GM12864 (cell line): ENCODE measurements around the gene SLC24A4.

Source experiments
- DNase-seq: peaks from one replicate; pipeline ENCODE4 v3.0.0-alpha.2; 2011; ENCODE audit warnings: low read depth
- H3K4me3 ChIP-seq: 2 replicates; pipeline ENCODE4 v1.5.1; 2011; ENCODE audit warnings: mild to moderate bottlenecking, low read depth, low read length, control low read depth
- TF ChIP-seq, protein P1 (sequence below): IDR thresholded peaks from 2 replicates; pipeline ENCODE4 v1.5.1; 2011; ENCODE audit warnings: low read depth, mild to moderate bottlenecking, moderate library complexity, low read length, control low read depth, inconsistent platforms; ENCODE audit errors: missing control alignments

Gene SLC24A4

DNA sequence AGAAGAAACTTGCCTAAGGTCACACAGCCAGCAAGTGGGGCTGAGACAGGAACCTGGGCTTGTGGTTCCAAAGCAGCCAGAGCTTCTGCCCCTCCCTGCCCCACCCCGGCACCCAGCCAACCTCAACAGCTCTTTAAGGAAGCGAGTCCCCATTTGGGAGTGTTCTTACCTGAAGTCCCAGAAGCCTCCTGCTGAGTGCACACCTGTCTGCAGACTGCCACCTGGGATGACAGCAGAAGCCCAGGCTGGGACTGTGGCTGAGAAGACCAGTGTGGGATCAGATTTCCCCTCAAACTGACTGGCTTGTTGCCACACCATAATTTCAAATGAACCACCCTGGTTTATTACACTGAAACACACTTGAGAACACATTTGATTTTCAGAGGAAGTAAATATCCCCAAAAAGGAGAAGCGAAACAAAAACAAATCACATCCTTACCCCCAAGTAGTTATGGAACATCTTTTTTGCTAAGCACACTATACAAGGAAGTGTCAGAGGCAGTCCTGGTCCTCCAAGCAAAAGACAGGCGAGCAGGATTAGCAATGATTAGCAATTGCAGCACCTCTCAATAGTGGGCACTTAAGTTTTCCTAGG lies 184.3 kb downstream of the SLC24A4 start:
- TF ChIP-seq, protein P1, sequence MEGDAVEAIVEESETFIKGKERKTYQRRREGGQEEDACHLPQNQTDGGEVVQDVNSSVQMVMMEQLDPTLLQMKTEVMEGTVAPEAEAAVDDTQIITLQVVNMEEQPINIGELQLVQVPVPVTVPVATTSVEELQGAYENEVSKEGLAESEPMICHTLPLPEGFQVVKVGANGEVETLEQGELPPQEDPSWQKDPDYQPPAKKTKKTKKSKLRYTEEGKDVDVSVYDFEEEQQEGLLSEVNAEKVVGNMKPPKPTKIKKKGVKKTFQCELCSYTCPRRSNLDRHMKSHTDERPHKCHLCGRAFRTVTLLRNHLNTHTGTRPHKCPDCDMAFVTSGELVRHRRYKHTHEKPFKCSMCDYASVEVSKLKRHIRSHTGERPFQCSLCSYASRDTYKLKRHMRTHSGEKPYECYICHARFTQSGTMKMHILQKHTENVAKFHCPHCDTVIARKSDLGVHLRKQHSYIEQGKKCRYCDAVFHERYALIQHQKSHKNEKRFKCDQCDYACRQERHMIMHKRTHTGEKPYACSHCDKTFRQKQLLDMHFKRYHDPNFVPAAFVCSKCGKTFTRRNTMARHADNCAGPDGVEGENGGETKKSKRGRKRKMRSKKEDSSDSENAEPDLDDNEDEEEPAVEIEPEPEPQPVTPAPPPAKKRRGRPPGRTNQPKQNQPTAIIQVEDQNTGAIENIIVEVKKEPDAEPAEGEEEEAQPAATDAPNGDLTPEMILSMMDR, result no peak
- peak; percentile 38 for DNase-seq

DNA sequence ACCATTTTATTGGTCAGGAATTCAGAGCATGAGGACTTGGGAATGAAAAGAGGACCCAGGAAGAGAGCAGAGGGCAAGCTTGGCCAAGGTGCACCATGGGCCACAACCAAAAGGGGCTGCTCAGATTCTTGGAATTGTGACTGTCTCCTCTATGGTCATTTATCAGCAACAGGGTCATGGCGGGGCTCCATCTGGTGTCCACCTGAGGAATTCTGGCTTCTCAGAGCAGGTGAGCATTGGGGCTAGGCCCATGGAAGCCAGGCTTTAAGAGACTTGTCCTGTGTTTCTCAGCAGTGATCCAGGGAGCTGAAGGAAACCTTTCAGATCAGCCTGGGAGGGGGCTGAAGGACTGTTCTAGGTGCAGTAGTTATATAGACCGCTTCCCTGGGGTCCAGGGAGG lies 188.0 kb downstream of the SLC24A4 start:
- no peak for DNase-seq
- TF ChIP-seq, protein P1, result peak; percentile 15
- H3K4me3 ChIP-seq, result no peak overlapping the region

More for the DNA sequence above, 184.3 kb downstream of the SLC24A4 start:
- H3K4me3 ChIP-seq, result no peak overlapping the region

DNA sequence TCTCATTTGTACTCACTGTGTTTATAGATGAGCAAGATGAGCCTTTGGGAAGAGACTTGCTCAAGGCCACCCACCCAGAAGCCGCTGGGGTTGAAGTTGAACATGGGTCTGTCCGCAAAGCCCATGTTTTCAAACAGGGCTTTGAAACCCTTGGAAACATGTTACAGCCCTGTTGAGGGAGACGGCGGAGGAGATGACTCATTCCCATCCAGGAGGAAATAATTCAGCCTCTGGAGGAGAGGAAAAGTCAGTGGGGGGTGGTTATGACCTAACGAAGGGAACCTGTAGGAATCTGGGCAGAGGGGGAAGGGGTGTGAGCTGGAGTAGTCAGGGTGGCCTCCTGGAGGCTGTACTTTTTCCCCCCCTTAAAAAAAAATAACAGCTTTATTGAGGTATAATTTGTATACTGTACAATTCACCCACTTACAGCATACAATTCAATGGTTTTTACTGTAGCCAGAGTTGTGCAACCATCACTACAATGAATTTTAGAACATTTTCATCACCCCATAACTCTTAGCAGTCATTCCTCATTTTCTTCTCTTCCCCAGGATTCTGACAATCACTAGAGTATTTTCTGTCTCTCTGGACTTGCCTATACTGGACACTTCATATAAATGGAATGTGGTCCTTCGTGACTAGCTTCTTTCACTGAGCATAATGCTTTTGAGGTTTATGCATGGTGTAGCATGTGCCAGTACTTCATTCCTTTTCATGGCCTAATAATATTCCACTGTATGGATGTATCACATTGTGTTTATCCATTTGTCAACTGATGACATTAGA lies 188.7 kb downstream of the SLC24A4 start:
- no peak for DNase-seq
- TF ChIP-seq, protein P1, result no peak
- H3K4me3 ChIP-seq, result no peak overlapping the region

DNA sequence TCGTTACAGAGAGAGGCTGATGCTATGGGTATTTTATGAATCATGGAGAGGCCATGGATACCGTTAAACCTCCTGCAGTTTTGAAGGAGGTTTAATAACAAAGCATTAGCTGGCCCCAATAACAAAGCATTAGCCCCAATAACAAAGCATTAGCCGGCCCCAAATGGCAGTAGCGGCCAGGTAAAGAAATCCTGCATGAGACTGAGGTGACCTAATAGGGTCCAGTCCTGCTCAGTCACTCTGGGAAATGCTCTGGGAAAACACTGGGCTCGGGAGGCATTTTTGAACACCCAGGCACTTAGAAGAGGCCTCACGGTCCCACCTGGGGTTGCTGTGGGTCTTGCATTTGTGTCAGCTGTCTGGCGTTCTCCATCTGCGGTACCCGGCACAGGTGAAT lies 189.8 kb downstream of the SLC24A4 start:
- TF ChIP-seq, protein P1, result no peak
- DNase-seq, result no peak
- H3K4me3 ChIP-seq, result peak overlapping the region; percentile 62

DNA sequence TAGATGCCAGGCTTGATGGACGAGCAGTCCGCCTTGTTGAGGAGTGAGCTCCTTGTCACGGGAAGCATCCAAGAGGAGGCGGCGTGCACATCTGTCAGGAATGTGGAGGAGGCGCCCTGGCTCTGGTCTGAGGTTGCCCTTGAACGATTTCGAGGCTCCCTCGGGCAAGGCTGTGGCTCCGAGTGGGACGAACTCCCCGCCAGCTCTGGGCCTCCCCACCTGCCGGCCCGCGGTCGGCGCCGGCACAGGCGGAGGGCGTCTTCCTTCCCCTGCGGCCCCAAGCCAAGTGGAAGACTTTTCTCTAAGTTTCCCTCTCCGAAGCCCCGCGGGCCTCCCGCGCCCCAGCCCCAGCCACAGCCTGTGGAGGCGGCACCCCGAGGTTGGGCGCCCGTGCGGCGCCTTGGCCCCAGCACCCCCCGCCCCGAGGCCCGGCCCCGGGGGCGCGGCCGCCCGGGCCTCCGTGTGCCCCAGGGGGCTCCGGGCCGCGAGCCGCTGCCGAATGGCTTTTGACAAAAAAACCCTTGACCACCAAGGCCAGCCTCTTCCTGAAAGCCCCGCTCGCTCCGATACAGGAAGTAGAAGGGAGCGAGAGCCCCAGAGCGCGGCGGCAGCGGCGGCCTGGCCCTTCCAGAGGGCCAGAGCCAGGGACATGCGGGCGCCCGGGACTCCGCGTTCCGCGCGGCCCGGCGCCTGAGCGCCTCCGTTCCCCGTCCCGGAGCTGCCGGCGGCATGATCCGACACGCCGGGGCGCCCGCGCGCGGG lies 190.4 kb downstream of the SLC24A4 start, which contains the start of gene RIN3:
Gene RIN3, plus strand, starts transcription at position 578 of the 762 bp plus-strand sequence. Its CDS starts 152 bp downstream, at position 730.
- DNase-seq, result no peak
- TF ChIP-seq, protein P1, result no peak
- H3K4me3 ChIP-seq, result peak within 1 kb of the TSS; percentile 62

DNA sequence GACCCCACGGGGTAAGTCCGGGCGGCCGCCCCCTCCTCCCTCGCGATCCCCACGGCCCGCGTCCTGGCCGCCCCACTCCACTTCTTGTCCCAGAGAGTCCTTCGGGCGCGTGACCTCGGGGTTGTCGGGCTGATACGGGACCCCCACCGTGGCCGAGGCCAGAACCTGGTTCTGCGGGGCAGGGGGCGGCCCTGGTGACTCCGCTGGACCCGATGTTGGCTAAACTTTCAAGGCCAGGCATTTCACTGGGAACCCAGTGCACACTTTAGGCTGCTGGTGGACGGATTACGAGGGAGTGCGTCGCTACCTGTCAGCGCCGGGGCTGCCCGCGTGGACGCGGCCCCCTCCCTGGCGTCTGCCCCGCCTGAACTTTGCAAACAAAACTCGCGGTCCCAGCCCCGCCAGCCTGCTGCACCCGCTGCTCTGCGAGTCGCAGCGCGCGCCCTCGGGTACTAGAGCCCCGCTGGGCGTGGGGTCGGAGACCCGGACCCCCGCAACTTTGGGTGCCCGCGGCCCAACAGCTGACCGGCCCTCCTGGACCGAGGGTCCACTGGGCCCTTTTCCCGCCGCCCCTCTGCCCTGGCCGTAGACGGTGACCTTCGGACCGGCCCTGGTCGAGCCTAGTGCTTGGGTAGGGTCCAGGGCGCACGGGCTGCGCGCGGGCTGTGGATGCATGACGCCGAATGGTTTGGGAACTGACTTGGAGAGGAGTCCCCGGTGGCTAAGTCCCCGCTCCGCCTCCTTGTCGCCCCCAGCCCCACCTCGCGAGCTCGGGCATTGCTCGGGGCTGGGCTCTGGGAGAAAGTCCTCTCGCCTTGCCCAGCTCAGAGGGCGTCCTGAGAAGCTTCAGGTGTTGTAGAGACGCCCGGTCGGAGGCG lies 191.2 kb downstream of the SLC24A4 start:
- no peak for DNase-seq
- TF ChIP-seq, protein P1, result no peak
- H3K4me3 ChIP-seq, result peak overlapping the region; percentile 62
